Measurements from ENCODE around the gene MAN1C1.

DNA sequence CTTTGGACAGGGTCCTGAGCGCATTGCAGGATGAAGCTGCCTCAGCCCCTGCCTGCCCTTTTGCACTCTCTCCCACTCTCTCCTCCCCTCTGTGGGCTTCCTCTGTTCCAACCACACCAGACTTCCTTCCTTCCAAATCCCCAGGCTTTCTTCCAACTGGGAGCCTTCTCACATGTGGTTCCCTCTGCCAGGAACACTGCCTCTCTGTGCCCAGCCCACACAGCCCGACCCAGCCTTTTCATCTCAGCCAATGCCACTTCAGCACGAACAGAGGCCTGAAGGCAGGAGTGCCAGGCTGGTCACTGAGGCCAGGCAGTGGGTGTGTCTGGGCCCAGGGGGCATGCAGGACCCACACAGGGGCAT, 189.3 kb downstream of the MAN1C1 start:
- TF ChIP-seq, protein P1, sequence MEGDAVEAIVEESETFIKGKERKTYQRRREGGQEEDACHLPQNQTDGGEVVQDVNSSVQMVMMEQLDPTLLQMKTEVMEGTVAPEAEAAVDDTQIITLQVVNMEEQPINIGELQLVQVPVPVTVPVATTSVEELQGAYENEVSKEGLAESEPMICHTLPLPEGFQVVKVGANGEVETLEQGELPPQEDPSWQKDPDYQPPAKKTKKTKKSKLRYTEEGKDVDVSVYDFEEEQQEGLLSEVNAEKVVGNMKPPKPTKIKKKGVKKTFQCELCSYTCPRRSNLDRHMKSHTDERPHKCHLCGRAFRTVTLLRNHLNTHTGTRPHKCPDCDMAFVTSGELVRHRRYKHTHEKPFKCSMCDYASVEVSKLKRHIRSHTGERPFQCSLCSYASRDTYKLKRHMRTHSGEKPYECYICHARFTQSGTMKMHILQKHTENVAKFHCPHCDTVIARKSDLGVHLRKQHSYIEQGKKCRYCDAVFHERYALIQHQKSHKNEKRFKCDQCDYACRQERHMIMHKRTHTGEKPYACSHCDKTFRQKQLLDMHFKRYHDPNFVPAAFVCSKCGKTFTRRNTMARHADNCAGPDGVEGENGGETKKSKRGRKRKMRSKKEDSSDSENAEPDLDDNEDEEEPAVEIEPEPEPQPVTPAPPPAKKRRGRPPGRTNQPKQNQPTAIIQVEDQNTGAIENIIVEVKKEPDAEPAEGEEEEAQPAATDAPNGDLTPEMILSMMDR (IDR thresholded peaks at IDR 0.05) = no peak
- TF ChIP-seq POLR2A (IDR thresholded peaks at IDR 0.05) = no peak

Measured in uterus (tissue), 2 donors.